Chondrocyte (in vitro differentiated cells): ENCODE measurements around the gene COQ4. TPM values are rescaled to one million over a fixed set of nuclear protein-coding genes. Genes with fewer than 3 reads are reported as not detected.
A peak's percentile ranks its signal among the peaks of the same experiment; 100 is the strongest.

ENCODE experiments used
- DNase-seq: peaks from one replicate; pipeline ENCODE4 v3.0.0; 2021; ENCODE audit warnings: mixed read lengths, low spot score
- H3K27ac Mint-ChIP-seq: one replicate; pipeline ENCODE4 v1.8.0; 2021; ENCODE audit warnings: mild to moderate bottlenecking, moderate library complexity, mixed read lengths; ENCODE audit not compliant: unreplicated experiment
- H3K27me3 Mint-ChIP-seq: 2 replicates; pipeline ENCODE4 v1.8.0; 2021; ENCODE audit warnings: low read depth, mixed read lengths
- H3K36me3 Mint-ChIP-seq: 2 replicates; pipeline ENCODE4 v1.8.0; 2021; ENCODE audit warnings: low read depth, mixed read lengths
- H3K4me1 Mint-ChIP-seq: 2 replicates; pipeline ENCODE4 v1.8.0; 2021; ENCODE audit warnings: low read depth, mild to moderate bottlenecking, mixed read lengths
- H3K4me3 Mint-ChIP-seq: one replicate; pipeline ENCODE4 v1.8.0; 2021; ENCODE audit warnings: mild to moderate bottlenecking, moderate library complexity, mixed read lengths; ENCODE audit not compliant: unreplicated experiment
- H3K9me3 Mint-ChIP-seq: 2 replicates; pipeline ENCODE4 v1.8.0; 2021; ENCODE audit warnings: low read depth, mixed read lengths
- CTCF ChIP-seq: fragments of 200-600 bp; sonication (generic); IDR thresholded peaks from 2 replicates; pipeline ENCODE4 v1.5.0; 2021; ENCODE audit warnings: antibody characterized with exemption, mild to moderate bottlenecking, moderate library complexity
- total RNA-seq: library from RNA; stranded (reverse); gene quantifications from 3 replicates; pipeline ENCODE4 v1.2.1, GENCODE V29; 2021

Gene COQ4
- total RNA-seq, 1 donor from 2014 or later = 24.5 TPM

GRCh38 chr9:128317629-128318028, 5.0 kb upstream of the COQ4 start:
- no peak overlapping the region for H3K4me3 Mint-ChIP-seq

DNA sequence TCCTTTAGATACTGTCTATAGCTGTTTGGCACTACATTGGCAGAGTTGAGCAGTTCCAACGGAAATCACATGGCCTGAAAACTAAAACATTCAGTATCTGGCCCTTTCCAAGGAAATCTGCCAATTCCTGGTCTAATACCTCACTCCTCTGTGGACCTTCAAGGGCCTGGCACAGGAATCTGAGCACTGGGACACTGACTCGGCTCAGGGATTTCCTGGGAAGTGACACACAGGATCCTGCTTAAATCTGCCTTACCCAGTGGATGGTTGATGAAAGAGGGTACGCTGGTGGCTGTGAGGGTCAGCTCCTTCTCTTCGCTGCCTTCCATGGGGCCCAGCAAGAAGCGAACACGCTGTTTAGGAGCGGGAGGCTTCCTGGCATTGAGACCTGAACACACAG, 1.3 kb upstream of the COQ4 start:
- H3K27me3 Mint-ChIP-seq = no peaks in the 10 kb centered on the region
- no peak for TF ChIP-seq CTCF
- no peaks in the 10 kb centered on the region for H3K9me3 Mint-ChIP-seq
- peak overlapping the region; percentile 93 for H3K4me3 Mint-ChIP-seq
- no peak for DNase-seq
- peaks cover 23% of the 10 kb centered on the region for H3K4me1 Mint-ChIP-seq
- H3K27ac Mint-ChIP-seq = no peak overlapping the region
- H3K36me3 Mint-ChIP-seq = peaks cover 5% of the 10 kb centered on the region

More at GRCh38 chr9:128317629-128318028, 5.0 kb upstream of the COQ4 start:
- Mint-ChIP-seq H3K9me3 (no peaks in the 10 kb centered on the region), H3K4me1 (peaks cover 7% of the 10 kb centered on the region), H3K36me3 (peaks cover 5% of the 10 kb centered on the region), H3K27ac (no peak overlapping the region), H3K27me3 (no peaks in the 10 kb centered on the region)
- no peak for TF ChIP-seq CTCF
- DNase-seq = no peak

GRCh38 chr9:128321879-128322403, 698 bp upstream of the COQ4 start:
- Mint-ChIP-seq H3K27ac (peak overlapping the region; percentile 99), H3K27me3 (no peaks in the 10 kb centered on the region), H3K4me3 (peak overlapping the region; percentile 93), H3K4me1 (peaks cover 23% of the 10 kb centered on the region), H3K36me3 (peaks cover 2% of the 10 kb centered on the region), H3K9me3 (no peaks in the 10 kb centered on the region)
- no peak for DNase-seq
- TF ChIP-seq CTCF = no peak

- TF ChIP-seq CTCF = no peak
- H3K4me3 Mint-ChIP-seq = peak overlapping the region; percentile 93
- peaks cover 23% of the 10 kb centered on the region for H3K4me1 Mint-ChIP-seq
- peaks cover 2% of the 10 kb centered on the region for H3K36me3 Mint-ChIP-seq
- no peaks in the 10 kb centered on the region for H3K27me3 Mint-ChIP-seq
- no peaks in the 10 kb centered on the region for H3K9me3 Mint-ChIP-seq
- H3K27ac Mint-ChIP-seq = peak overlapping the region; percentile 99
- DNase-seq = no peak
Measured at GRCh38 chr9:128323212-128323730, 632 bp downstream of the COQ4 start.

GRCh38 chr9:128323791-128324190, 1.2 kb downstream of the COQ4 start:
- H3K4me3 Mint-ChIP-seq = peak overlapping the region; percentile 93
- no peak for DNase-seq
- peaks cover 2% of the 10 kb centered on the region for H3K36me3 Mint-ChIP-seq
- H3K27me3 Mint-ChIP-seq = no peaks in the 10 kb centered on the region
- no peaks in the 10 kb centered on the region for H3K9me3 Mint-ChIP-seq
- H3K27ac Mint-ChIP-seq = no peak overlapping the region
- H3K4me1 Mint-ChIP-seq = peaks cover 23% of the 10 kb centered on the region
- TF ChIP-seq CTCF = no peak
